GM12878 (cell line): ENCODE data around the gene RNF38. TPM values are rescaled to one million over a fixed set of nuclear protein-coding genes. Genes with fewer than 3 reads are reported as not detected.

Experiments used
- ATAC-seq: fragments of 200-7000 bp; cut with Tn5 transposase; 3 replicates; pipeline ENCODE4 v1.9.1; 2020; ENCODE audit warnings: mild to moderate bottlenecking, moderate library complexity
- BruUV-seq: library from RNA; stranded (reverse); fragments of 400-500 nt; replicated peaks from 2 replicates; lab custom pipeline; 2021; lab: Mats Ljungman, UMichigan
- CTCF ChIA-PET: fragments of 300-600 bp; sonication (Branson Sonifier 250); formaldehyde crosslinking; extraction: SDS; loops from one replicate; lab custom pipeline; 2021; ENCODE audit warnings: inconsistent platforms; lab: Yijun Ruan, JAX
- POLR2A ChIA-PET: fragments of 350-600 bp; formaldehyde crosslinking; extraction: SDS; loops from one replicate; lab custom pipeline; 2021; ENCODE audit warnings: inconsistent platforms; lab: Charles Lee
- RAD21 ChIA-PET: fragments of 300-600 bp; sonication (Branson Sonifier 250); formaldehyde crosslinking; loops from one replicate; lab custom pipeline; 2023; ENCODE audit warnings: antibody characterized with exemption; ENCODE audit not compliant: unreplicated experiment; lab: Charles Lee
- SMC1A ChIA-PET: fragments of 300-600 bp; sonication (Branson Sonifier 250); formaldehyde crosslinking; loops from one replicate; lab custom pipeline; 2023; ENCODE audit not compliant: unreplicated experiment, uncharacterized antibody; lab: Charles Lee
- DNase-seq: peaks from one replicate; pipeline ENCODE4 v3.0.0-alpha.2; 2011; ENCODE audit warnings: low read depth, low spot score
- FAIRE-seq: peaks from 3 replicates; lab custom pipeline; 2011; peaks lifted over from hg19 to GRCh38; lab: Jason Lieb, UNC
- H2AFZ ChIP-seq: 2 replicates; pipeline ENCODE4 v1.6.0; 2011; ENCODE audit warnings: low read depth, low read length, control low read depth; ENCODE audit not compliant: control insufficient read depth
- H3K27ac ChIP-seq: 2 replicates; pipeline ENCODE4 v1.5.1; 2011; ENCODE audit warnings: control low read depth; ENCODE audit not compliant: control insufficient read depth, insufficient read depth
- H3K27me3 ChIP-seq, 2 experiments: replicated peaks in 1 of 2; 2 replicates each; pipeline versions ENCODE4 v1.6.0 to v1.6.1; 2011; ENCODE audit warnings: low read length in 1 of 2; ENCODE audit not compliant: control insufficient read depth in 2 of 2, insufficient read depth in 2 of 2
- H3K36me3 ChIP-seq, 2 experiments: 2 replicates each; pipeline ENCODE4 v1.5.1; 2011; ENCODE audit warnings: low read length in 1 of 2; ENCODE audit not compliant: control insufficient read depth in 2 of 2, insufficient read depth in 2 of 2
- H3K4me1 ChIP-seq: 2 replicates; pipeline ENCODE4 v1.6.1; 2011; ENCODE audit warnings: mild to moderate bottlenecking, low read length, moderate library complexity, mixed read lengths; ENCODE audit not compliant: control insufficient read depth, insufficient read depth
- H3K4me2 ChIP-seq: 2 replicates; pipeline ENCODE4 v1.6.0; 2011; ENCODE audit warnings: control low read depth; ENCODE audit not compliant: control insufficient read depth, insufficient read depth
- H3K4me3 ChIP-seq: fragments of 200-600 bp; sonication (generic); 2 replicates; pipeline ENCODE4 v1.5.1; 2016
- H3K79me2 ChIP-seq: 2 replicates; pipeline ENCODE4 v1.6.0; 2011; ENCODE audit warnings: low read length; ENCODE audit not compliant: control insufficient read depth, insufficient read depth
- H3K9ac ChIP-seq: 2 replicates; pipeline ENCODE4 v1.8.0; 2011; ENCODE audit warnings: low read length, control low read depth, mixed read lengths; ENCODE audit not compliant: control insufficient read depth, insufficient read depth
- H3K9me3 ChIP-seq: replicated peaks from 3 replicates; pipeline ENCODE4 v1.5.1; 2011; ENCODE audit warnings: mild to moderate bottlenecking, low read length; ENCODE audit not compliant: control insufficient read depth, insufficient read depth
- H4K20me1 ChIP-seq: 2 replicates; pipeline ENCODE4 v1.6.0; 2011; ENCODE audit not compliant: control insufficient read depth, insufficient read depth
- ASH2L ChIP-seq: fragments of 300-600, 200-600 bp; sonication (generic); IDR thresholded peaks from 2 replicates; pipeline ENCODE4 v1.6.1; 2017; ENCODE audit warnings: low read depth, mild to moderate bottlenecking, borderline replicate concordance
- CBFB ChIP-seq: IDR thresholded peaks from 2 replicates; pipeline ENCODE4 v1.6.1; 2016; ENCODE audit warnings: antibody characterized with exemption, low read depth
- EZH2 ChIP-seq: IDR thresholded peaks from 2 replicates; pipeline ENCODE4 v1.6.1; 2012; ENCODE audit warnings: low read depth, mild to moderate bottlenecking, control low read depth, inconsistent platforms, low read length, borderline replicate concordance; ENCODE audit not compliant: control insufficient read depth
- HDGF ChIP-seq: fragments of 450-650 bp; IDR thresholded peaks from 2 replicates; pipeline ENCODE4 v1.6.1; 2016; ENCODE audit warnings: antibody characterized with exemption
- IKZF1 ChIP-seq: fragments of 450-650 bp; conservative IDR thresholded peaks from 2 replicates; pipeline ENCODE4 v1.6.1; 2017; ENCODE audit warnings: antibody characterized with exemption, mild to moderate bottlenecking
- SIX5 ChIP-seq: IDR thresholded peaks from 2 replicates; pipeline ENCODE4 v1.6.1; 2011; ENCODE audit warnings: mild to moderate bottlenecking, low read depth, low read length, moderate library complexity; ENCODE audit not compliant: severe bottlenecking
- ZNF217 ChIP-seq: fragments of 450-650 bp; IDR thresholded peaks from 2 replicates; pipeline ENCODE4 v1.6.1; 2017; ENCODE audit warnings: antibody characterized with exemption, mild to moderate bottlenecking
- WGBS: methylation state at CpG from one replicate; pipeline ENCODE4 v1.1.6; 2016; ENCODE audit warnings: low lambda C conversion rate; ENCODE audit not compliant: insufficient replicate concordance, insufficient coverage; ENCODE audit errors: missing lambda C conversion rate; 5-methylcytosine and 5-hydroxymethylcytosine counted together
- in situ Hi-C: fragments of 300-500 bp; cut with MboI; formaldehyde crosslinking; loops from 9 replicates; pipeline ENCODE4 v1.14.3; 2018; ENCODE audit warnings: mixed read lengths
- intact Hi-C: fragments of 100-400 bp; cut with micrococcal nuclease; formaldehyde crosslinking; loops from one replicate; pipeline ENCODE4 v1.14.2; 2022; ENCODE audit not compliant: unreplicated experiment
- polyA plus RNA-seq, 11 experiments: library from polyadenylated mRNA; depleted of rRNA in 4 of 11; unstranded in 6 of 11; stranded (reverse) in 5 of 11; fragments of >200 nt; fragmentation: Nextera tagmentation in 4 of 11; fragmentation: Illumina TruSeq in 1 of 11; extraction: Ambion mirVana in 4 of 11; extraction: Trizol in 1 of 11; gene quantifications; 1 replicate in 1 of 11; 2 replicates in 10 of 11; pipeline versions ENCODE4 v1.2.1 to v1.2.3, GENCODE V29; 2011 to 2016; ENCODE audit warnings: inconsistent platforms in 2 of 11, missing spikeins in 2 of 11, low read depth in 1 of 11
- total RNA-seq, 4 experiments: library from RNA; depleted of rRNA in 3 of 4; stranded (reverse); fragments of >200 nt in 3 of 4; fragmentation: Illumina TruSeq in 1 of 4; extraction: Trizol in 1 of 4; gene quantifications; 2 replicates each; pipeline versions ENCODE4 v1.2.1 to v1.2.3, GENCODE V29; 2013 to 2021
- TF ChIP-seq, protein P1 (sequence below): fragments of 450-650 bp; formaldehyde crosslinking; IDR thresholded peaks from 2 replicates; pipeline ENCODE4 v1.5.0; 2022; ENCODE audit warnings: mild to moderate bottlenecking, missing genetic modification characterization
- TF ChIP-seq, protein P2 (sequence below): IDR thresholded peaks from 2 replicates; pipeline ENCODE4 v1.6.1; 2012; ENCODE audit warnings: improper control_type of control experiment, low read depth, low read length; ENCODE audit not compliant: insufficient replicate concordance

RNF38 gene
- total and polyA plus RNA-seq, 10 of the 15 experiments (the other 5 are each of a cell fraction or from before 2014, with no cell fraction given): 5.1 to 34.7 (median 12.7) TPM

DNA sequence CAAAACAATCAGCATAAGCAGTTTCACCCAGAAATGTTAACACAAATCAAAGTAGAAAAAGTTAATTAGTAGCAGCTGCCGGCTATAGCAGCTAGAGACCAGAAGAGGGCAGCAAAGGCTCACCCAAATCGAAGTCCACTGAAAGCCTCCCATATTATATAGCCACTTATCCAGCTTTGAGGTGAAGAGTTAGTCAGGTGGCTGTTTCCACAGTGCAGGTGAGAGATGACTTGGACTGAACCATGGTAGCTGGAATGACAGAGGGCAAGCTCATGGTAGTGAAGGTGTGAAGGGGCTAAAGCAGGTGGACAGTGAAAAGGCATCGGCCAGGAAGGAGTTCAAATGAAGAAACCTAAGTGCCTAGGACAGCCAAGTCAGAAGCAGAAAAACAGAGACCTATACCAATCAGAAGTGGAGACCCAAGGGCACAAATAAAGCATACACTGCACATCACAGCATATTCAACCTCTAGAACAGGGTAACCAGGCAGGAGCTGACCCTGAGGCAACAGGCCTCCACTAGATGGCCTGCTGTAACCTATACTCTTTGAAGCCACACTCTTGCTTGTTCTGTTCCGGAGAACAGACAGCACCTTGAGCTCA is 7.2 kb upstream of the RNF38 start:
- Histone ChIP-seq H3K9ac (no peak overlapping the region), H4K20me1 (no peaks in the 10 kb centered on the region; the same call in 1 of the 2 replicates), H3K9me3 (no peaks in the 10 kb centered on the region), H3K4me3 (no peak overlapping the region), H3K27me3 (no peaks in the 10 kb centered on the region), H3K4me1 (no peaks in the 10 kb centered on the region), H3K27ac (no peak overlapping the region), H3K4me2 (no peak overlapping the region), H2AFZ (no peak overlapping the region), H3K79me2 (peaks cover 6% of the 10 kb centered on the region), H3K36me3 (peaks cover 0 to 4% of the 10 kb centered on the region in 2 experiments; a peak in 2 of 4 replicates)
- ChIA-PET CTCF (interaction anchor here (0.6 to 11.3 kb wide), 75 partner anchors 10 to 893 kb away, joined by 3 to 421 read pairs (median 5); partner anchors contain the start of genes CLTA and GNE), SMC1A (interaction anchor here (0.6 to 8.4 kb wide), 50 partner anchors 10 to 683 kb away, joined by 3 to 287 read pairs (median 5); no protein-coding TSS in a partner anchor), POLR2A (interaction anchor here (1.1 to 1.8 kb wide), 5 partner anchors 39 to 147 kb away, joined by 3 to 8 read pairs (median 6); no protein-coding TSS in a partner anchor), RAD21 (interaction anchor here (0.7 to 5.4 kb wide), 34 partner anchors 8 to 584 kb away, joined by 3 to 156 read pairs (median 4); no protein-coding TSS in a partner anchor)
- FAIRE-seq (peak; percentile 91), DNase-seq (peak; percentile 25), ATAC-seq (peak; percentile 95)
- in situ Hi-C loops (loop anchor here (5.0 to 25.0 kb wide), 2 partner anchors 145 to 330 kb away; no protein-coding TSS in a partner anchor), intact Hi-C loops (loop anchor here (1.0 to 5.0 kb wide), 4 partner anchors 43 to 322 kb away; partner anchors contain the start of gene MELK)
- BruUV-seq: no TSS peak
- WGBS: 32% methylated on average over 4 of the region's 4 CpGs
- 0 out of 2 replicates have a peak, but pooled peaks have one; percentile 21 for TF ChIP-seq CBFB
- no peak for TF ChIP-seq EZH2
- no peak for TF ChIP-seq SIX5
- TF ChIP-seq ASH2L: no peak
- TF ChIP-seq, protein P1, sequence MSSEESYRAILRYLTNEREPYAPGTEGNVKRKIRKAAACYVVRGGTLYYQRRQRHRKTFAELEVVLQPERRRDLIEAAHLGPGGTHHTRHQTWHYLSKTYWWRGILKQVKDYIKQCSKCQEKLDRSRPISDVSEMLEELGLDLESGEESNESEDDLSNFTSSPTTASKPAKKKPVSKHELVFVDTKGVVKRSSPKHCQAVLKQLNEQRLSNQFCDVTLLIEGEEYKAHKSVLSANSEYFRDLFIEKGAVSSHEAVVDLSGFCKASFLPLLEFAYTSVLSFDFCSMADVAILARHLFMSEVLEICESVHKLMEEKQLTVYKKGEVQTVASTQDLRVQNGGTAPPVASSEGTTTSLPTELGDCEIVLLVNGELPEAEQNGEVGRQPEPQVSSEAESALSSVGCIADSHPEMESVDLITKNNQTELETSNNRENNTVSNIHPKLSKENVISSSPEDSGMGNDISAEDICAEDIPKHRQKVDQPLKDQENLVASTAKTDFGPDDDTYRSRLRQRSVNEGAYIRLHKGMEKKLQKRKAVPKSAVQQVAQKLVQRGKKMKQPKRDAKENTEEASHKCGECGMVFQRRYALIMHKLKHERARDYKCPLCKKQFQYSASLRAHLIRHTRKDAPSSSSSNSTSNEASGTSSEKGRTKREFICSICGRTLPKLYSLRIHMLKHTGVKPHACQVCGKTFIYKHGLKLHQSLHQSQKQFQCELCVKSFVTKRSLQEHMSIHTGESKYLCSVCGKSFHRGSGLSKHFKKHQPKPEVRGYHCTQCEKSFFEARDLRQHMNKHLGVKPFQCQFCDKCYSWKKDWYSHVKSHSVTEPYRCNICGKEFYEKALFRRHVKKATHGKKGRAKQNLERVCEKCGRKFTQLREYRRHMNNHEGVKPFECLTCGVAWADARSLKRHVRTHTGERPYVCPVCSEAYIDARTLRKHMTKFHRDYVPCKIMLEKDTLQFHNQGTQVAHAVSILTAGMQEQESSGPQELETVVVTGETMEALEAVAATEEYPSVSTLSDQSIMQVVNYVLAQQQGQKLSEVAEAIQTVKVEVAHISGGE: no peak
- 0 out of 2 replicates have a peak, but pooled peaks have one; percentile 30 for TF ChIP-seq HDGF
- no peak for TF ChIP-seq IKZF1
- TF ChIP-seq ZNF217: no peak
- TF ChIP-seq, protein P2, sequence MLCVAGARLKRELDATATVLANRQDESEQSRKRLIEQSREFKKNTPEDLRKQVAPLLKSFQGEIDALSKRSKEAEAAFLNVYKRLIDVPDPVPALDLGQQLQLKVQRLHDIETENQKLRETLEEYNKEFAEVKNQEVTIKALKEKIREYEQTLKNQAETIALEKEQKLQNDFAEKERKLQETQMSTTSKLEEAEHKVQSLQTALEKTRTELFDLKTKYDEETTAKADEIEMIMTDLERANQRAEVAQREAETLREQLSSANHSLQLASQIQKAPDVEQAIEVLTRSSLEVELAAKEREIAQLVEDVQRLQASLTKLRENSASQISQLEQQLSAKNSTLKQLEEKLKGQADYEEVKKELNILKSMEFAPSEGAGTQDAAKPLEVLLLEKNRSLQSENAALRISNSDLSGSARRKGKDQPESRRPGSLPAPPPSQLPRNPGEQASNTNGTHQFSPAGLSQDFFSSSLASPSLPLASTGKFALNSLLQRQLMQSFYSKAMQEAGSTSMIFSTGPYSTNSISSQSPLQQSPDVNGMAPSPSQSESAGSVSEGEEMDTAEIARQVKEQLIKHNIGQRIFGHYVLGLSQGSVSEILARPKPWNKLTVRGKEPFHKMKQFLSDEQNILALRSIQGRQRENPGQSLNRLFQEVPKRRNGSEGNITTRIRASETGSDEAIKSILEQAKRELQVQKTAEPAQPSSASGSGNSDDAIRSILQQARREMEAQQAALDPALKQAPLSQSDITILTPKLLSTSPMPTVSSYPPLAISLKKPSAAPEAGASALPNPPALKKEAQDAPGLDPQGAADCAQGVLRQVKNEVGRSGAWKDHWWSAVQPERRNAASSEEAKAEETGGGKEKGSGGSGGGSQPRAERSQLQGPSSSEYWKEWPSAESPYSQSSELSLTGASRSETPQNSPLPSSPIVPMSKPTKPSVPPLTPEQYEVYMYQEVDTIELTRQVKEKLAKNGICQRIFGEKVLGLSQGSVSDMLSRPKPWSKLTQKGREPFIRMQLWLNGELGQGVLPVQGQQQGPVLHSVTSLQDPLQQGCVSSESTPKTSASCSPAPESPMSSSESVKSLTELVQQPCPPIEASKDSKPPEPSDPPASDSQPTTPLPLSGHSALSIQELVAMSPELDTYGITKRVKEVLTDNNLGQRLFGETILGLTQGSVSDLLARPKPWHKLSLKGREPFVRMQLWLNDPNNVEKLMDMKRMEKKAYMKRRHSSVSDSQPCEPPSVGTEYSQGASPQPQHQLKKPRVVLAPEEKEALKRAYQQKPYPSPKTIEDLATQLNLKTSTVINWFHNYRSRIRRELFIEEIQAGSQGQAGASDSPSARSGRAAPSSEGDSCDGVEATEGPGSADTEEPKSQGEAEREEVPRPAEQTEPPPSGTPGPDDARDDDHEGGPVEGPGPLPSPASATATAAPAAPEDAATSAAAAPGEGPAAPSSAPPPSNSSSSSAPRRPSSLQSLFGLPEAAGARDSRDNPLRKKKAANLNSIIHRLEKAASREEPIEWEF: no peak
